GM23338 (cell line): ENCODE data around the gene SULT1B1. TPM values are rescaled to one million over a fixed set of nuclear protein-coding genes. Genes with fewer than 3 reads are reported as not detected.

Source experiments
- ATAC-seq: fragments of 200-7000 bp; cut with Tn5 transposase; 3 replicates; pipeline ENCODE4 v1.9.1; 2020
- DNase-seq: peaks from one replicate; pipeline ENCODE4 v3.0.0-alpha.2; 2015; ENCODE audit warnings: low spot score
- H2AFZ ChIP-seq: fragments of 200-600 bp; sonication (generic); 2 replicates; pipeline ENCODE4 v1.8.0; 2016; ENCODE audit warnings: antibody characterized with exemption, mild to moderate bottlenecking, moderate library complexity
- H3F3A ChIP-seq: fragments of 200-600 bp; sonication (generic); replicated peaks from 2 replicates; pipeline ENCODE4 v1.8.0; 2017; ENCODE audit warnings: antibody characterized with exemption, mixed run types, low read depth
- H3K27ac ChIP-seq: fragments of 200-600 bp; sonication (generic); 2 replicates; pipeline ENCODE4 v1.6.1; 2016; ENCODE audit warnings: low read depth
- H3K27me3 ChIP-seq: fragments of 200-600 bp; sonication (generic); 2 replicates; pipeline ENCODE4 v1.8.0; 2016; ENCODE audit warnings: mild to moderate bottlenecking, mixed run types, moderate library complexity; ENCODE audit not compliant: insufficient read depth
- H3K36me3 ChIP-seq: fragments of 200-600 bp; sonication (generic); 2 replicates; pipeline ENCODE4 v1.8.0; 2016; ENCODE audit warnings: mild to moderate bottlenecking; ENCODE audit not compliant: insufficient read depth
- H3K4me1 ChIP-seq: fragments of 200-600 bp; sonication (generic); 2 replicates; pipeline ENCODE4 v1.8.0; 2016; ENCODE audit warnings: mild to moderate bottlenecking, moderate library complexity; ENCODE audit not compliant: insufficient read depth
- H3K4me2 ChIP-seq: fragments of 200-600 bp; sonication (generic); 2 replicates; pipeline ENCODE4 v1.7.1; 2017; ENCODE audit warnings: mixed run types
- H3K4me3 ChIP-seq: fragments of 200-600 bp; sonication (generic); 2 replicates; pipeline ENCODE4 v1.6.1; 2016; ENCODE audit warnings: mixed run types
- H3K79me2 ChIP-seq: fragments of 200-600 bp; sonication (generic); replicated peaks from 2 replicates; pipeline ENCODE4 v1.8.0; 2017; ENCODE audit warnings: mild to moderate bottlenecking; ENCODE audit not compliant: insufficient read depth
- H3K9me2 ChIP-seq: fragments of 200-600 bp; sonication (generic); 2 replicates; pipeline ENCODE4 v1.8.0; 2017; ENCODE audit not compliant: insufficient read depth
- H4K20me1 ChIP-seq: fragments of 200-600 bp; sonication (generic); replicated peaks from 2 replicates; pipeline ENCODE4 v1.8.0; 2017; ENCODE audit warnings: mild to moderate bottlenecking; ENCODE audit not compliant: insufficient read depth
- H3K27ac Mint-ChIP-seq: 2 replicates; pipeline ENCODE4 v1.8.0; 2020; ENCODE audit warnings: inconsistent platforms, mild to moderate bottlenecking, moderate library complexity, mixed read lengths
- H3K27me3 Mint-ChIP-seq: 3 replicates; pipeline ENCODE4 v1.8.0; 2022; ENCODE audit warnings: low read depth, mild to moderate bottlenecking, moderate library complexity, mixed read lengths, inconsistent platforms; ENCODE audit not compliant: insufficient read depth, poor library complexity
- H3K36me3 Mint-ChIP-seq: 3 replicates; pipeline ENCODE4 v1.8.0; 2021; ENCODE audit warnings: low read depth, mild to moderate bottlenecking, inconsistent platforms, moderate library complexity, mixed read lengths
- H3K4me1 Mint-ChIP-seq: 3 replicates; pipeline ENCODE4 v1.8.0; 2020; ENCODE audit warnings: mild to moderate bottlenecking, inconsistent platforms, mixed read lengths
- H3K4me3 Mint-ChIP-seq: 3 replicates; pipeline ENCODE4 v1.8.0; 2021; ENCODE audit warnings: moderate library complexity, mild to moderate bottlenecking, inconsistent platforms, mixed read lengths
- H3K9me3 Mint-ChIP-seq: 3 replicates; pipeline ENCODE4 v1.8.0; 2020; ENCODE audit warnings: moderate library complexity, mild to moderate bottlenecking, inconsistent platforms, mixed read lengths
- CREB1 ChIP-seq: fragments of 250-450 bp; sonication (Bioruptor Pico); IDR thresholded peaks from 2 replicates; pipeline ENCODE4 v1.5.0; 2020; ENCODE audit warnings: low read depth, mild to moderate bottlenecking, moderate library complexity
- CTCF ChIP-seq, 2 experiments: fragments of 200-600 bp in 1 of 2; sonication (generic) in 1 of 2; conservative IDR thresholded peaks; 2 replicates each; pipeline versions ENCODE4 v1.5.1 to v1.6.1; 2016 to 2017; ENCODE audit warnings: antibody characterized with exemption in 2 of 2, low read depth in 2 of 2, mild to moderate bottlenecking in 2 of 2, moderate library complexity in 1 of 2
- ETS1 ChIP-seq: IDR thresholded peaks from 2 replicates; pipeline ENCODE4 v1.6.1; 2016; ENCODE audit warnings: antibody characterized with exemption
- EZH2 ChIP-seq: fragments of 200-600 bp; sonication (generic); IDR thresholded peaks from one replicate; pipeline ENCODE4 v1.8.0; 2017; ENCODE audit warnings: antibody characterized with exemption, mild to moderate bottlenecking, low read depth; ENCODE audit not compliant: unreplicated experiment
- EZH2phosphoT487 ChIP-seq: fragments of 200-600 bp; sonication (generic); IDR thresholded peaks from one replicate; pipeline ENCODE4 v1.8.1; 2018; ENCODE audit warnings: antibody characterized with exemption; ENCODE audit not compliant: unreplicated experiment
- JUNB ChIP-seq: IDR thresholded peaks from one replicate; pipeline ENCODE4 v1.6.1; 2016; ENCODE audit warnings: antibody characterized with exemption; ENCODE audit not compliant: unreplicated experiment
- NANOG ChIP-seq: IDR thresholded peaks from 2 replicates; pipeline ENCODE4 v1.6.1; 2016; ENCODE audit warnings: antibody characterized with exemption, borderline replicate concordance
- POLR2AphosphoS5 ChIP-seq: IDR thresholded peaks from 2 replicates; pipeline ENCODE4 v1.6.1; 2016; ENCODE audit warnings: antibody characterized with exemption, low read depth
- REST ChIP-seq: IDR thresholded peaks from one replicate; pipeline ENCODE4 v1.6.1; 2018; ENCODE audit warnings: antibody characterized with exemption; ENCODE audit not compliant: unreplicated experiment
- STAT1 ChIP-seq: IDR thresholded peaks from one replicate; pipeline ENCODE4 v1.6.1; 2016; ENCODE audit warnings: antibody characterized with exemption; ENCODE audit not compliant: unreplicated experiment
- ZNF114 ChIP-seq: fragments of 250-450 bp; sonication (Bioruptor Pico); IDR thresholded peaks from 2 replicates; pipeline ENCODE4 v1.5.0; 2020; ENCODE audit warnings: mild to moderate bottlenecking, moderate library complexity
- ZNF331 ChIP-seq: fragments of 250-450 bp; sonication (Bioruptor Pico); IDR thresholded peaks from 2 replicates; pipeline ENCODE4 v1.5.0; 2020; ENCODE audit warnings: low read depth, mild to moderate bottlenecking, moderate library complexity
- polyA plus RNA-seq: library from polyadenylated mRNA; unstranded; fragments of >200 nt; fragmentation: Nextera tagmentation; extraction: Ambion mirVana; gene quantifications from 2 replicates; pipeline ENCODE4 v1.2.1, GENCODE V29; 2016
- total RNA-seq: library from RNA; depleted of rRNA; stranded (reverse); fragments of >200 nt; shearing (Covaris generic); gene quantifications from 2 replicates; pipeline ENCODE4 v1.2.3, GENCODE V29; 2014
- TF ChIP-seq, protein P1 (sequence below): fragments of 250-450 bp; sonication (Bioruptor Pico); IDR thresholded peaks from 2 replicates; pipeline ENCODE4 v1.5.0; 2020; ENCODE audit warnings: mild to moderate bottlenecking, moderate library complexity

The SULT1B1 gene
- total and polyA plus RNA-seq, 2 experiments from 2014 or later = not detected

- Histone ChIP-seq H2AFZ (no peak overlapping the region), H3K9me2 (no peaks in the 10 kb centered on the region; the same call in 1 of the 2 replicates), H3K27me3 (no peaks in the 10 kb centered on the region), H3K36me3 (no peaks in the 10 kb centered on the region), H3F3A (no peaks in the 10 kb centered on the region), H3K79me2 (no peaks in the 10 kb centered on the region), H3K4me2 (no peak overlapping the region), H3K27ac (no peak overlapping the region), H3K4me3 (no peak overlapping the region), H3K4me1 (no peaks in the 10 kb centered on the region), H4K20me1 (no peaks in the 10 kb centered on the region)
- Mint-ChIP-seq H3K9me3 (peaks cover 11% of the 10 kb centered on the region), H3K4me1 (no peaks in the 10 kb centered on the region), H3K27ac (no peak overlapping the region), H3K27me3 (no peaks in the 10 kb centered on the region), H3K4me3 (no peak overlapping the region), H3K36me3 (0 out of 3 replicates have a peak, but pooled peaks cover 3% of the 10 kb centered on the region)
- no peak for TF ChIP-seq ZNF114 (CRISPR knock-in tag)
- no peak for TF ChIP-seq EZH2
- TF ChIP-seq, protein P1, sequence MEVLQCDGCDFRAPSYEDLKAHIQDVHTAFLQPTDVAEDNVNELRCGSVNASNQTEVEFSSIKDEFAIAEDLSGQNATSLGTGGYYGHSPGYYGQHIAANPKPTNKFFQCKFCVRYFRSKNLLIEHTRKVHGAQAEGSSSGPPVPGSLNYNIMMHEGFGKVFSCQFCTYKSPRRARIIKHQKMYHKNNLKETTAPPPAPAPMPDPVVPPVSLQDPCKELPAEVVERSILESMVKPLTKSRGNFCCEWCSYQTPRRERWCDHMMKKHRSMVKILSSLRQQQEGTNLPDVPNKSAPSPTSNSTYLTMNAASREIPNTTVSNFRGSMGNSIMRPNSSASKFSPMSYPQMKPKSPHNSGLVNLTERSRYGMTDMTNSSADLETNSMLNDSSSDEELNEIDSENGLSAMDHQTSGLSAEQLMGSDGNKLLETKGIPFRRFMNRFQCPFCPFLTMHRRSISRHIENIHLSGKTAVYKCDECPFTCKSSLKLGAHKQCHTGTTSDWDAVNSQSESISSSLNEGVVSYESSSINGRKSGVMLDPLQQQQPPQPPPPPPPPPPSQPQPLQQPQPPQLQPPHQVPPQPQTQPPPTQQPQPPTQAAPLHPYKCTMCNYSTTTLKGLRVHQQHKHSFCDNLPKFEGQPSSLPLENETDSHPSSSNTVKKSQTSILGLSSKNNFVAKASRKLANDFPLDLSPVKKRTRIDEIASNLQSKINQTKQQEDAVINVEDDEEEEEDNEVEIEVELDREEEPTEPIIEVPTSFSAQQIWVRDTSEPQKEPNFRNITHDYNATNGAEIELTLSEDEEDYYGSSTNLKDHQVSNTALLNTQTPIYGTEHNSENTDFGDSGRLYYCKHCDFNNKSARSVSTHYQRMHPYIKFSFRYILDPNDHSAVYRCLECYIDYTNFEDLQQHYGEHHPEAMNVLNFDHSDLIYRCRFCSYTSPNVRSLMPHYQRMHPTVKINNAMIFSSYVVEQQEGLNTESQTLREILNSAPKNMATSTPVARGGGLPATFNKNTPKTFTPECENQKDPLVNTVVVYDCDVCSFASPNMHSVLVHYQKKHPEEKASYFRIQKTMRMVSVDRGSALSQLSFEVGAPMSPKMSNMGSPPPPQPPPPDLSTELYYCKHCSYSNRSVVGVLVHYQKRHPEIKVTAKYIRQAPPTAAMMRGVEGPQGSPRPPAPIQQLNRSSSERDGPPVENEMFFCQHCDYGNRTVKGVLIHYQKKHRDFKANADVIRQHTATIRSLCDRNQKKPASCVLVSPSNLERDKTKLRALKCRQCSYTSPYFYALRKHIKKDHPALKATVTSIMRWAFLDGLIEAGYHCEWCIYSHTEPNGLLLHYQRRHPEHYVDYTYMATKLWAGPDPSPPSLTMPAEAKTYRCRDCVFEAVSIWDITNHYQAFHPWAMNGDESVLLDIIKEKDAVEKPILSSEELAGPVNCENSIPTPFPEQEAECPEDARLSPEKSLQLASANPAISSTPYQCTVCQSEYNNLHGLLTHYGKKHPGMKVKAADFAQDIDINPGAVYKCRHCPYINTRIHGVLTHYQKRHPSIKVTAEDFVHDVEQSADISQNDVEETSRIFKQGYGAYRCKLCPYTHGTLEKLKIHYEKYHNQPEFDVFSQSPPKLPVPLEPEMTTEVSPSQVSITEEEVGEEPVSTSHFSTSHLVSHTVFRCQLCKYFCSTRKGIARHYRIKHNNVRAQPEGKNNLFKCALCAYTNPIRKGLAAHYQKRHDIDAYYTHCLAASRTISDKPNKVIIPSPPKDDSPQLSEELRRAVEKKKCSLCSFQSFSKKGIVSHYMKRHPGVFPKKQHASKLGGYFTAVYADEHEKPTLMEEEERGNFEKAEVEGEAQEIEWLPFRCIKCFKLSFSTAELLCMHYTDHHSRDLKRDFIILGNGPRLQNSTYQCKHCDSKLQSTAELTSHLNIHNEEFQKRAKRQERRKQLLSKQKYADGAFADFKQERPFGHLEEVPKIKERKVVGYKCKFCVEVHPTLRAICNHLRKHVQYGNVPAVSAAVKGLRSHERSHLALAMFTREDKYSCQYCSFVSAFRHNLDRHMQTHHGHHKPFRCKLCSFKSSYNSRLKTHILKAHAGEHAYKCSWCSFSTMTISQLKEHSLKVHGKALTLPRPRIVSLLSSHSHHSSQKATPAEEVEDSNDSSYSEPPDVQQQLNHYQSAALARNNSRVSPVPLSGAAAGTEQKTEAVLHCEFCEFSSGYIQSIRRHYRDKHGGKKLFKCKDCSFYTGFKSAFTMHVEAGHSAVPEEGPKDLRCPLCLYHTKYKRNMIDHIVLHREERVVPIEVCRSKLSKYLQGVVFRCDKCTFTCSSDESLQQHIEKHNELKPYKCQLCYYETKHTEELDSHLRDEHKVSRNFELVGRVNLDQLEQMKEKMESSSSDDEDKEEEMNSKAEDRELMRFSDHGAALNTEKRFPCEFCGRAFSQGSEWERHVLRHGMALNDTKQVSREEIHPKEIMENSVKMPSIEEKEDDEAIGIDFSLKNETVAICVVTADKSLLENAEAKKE (CRISPR knock-in tag) = no peak
- no peak for TF ChIP-seq POLR2AphosphoS5
- TF ChIP-seq NANOG = no peak
- TF ChIP-seq EZH2phosphoT487 = no peak
- no peak for TF ChIP-seq ETS1
- no peak for TF ChIP-seq CTCF (conservative IDR thresholded peaks at IDR 0.05; ENCODE audit: low read depth in 2 of 2)
- no peak for TF ChIP-seq JUNB
- TF ChIP-seq CREB1 (CRISPR knock-in tag) = no peak
- no peak for TF ChIP-seq REST
- no peak for TF ChIP-seq STAT1
- TF ChIP-seq ZNF331 (CRISPR knock-in tag) = no peak
- ATAC-seq (no peak), DNase-seq (no peak)
Observed at GRCh38 chr4:69786547-69786946, 26.1 kb upstream of the SULT1B1 start.
